Sigmoid colon (tissue), 4 donors: ENCODE data around the gene ABT1.

Source experiments
- CTCF ChIP-seq, 4 experiments: fragments of 450-650 bp in 3 of 4; fragments of 200-600 bp in 1 of 4; IDR thresholded peaks; one replicate each; pipeline ENCODE4 v1.5.1; 2016 to 2019; ENCODE audit warnings: antibody characterized with exemption in 4 of 4, mild to moderate bottlenecking in 3 of 4, moderate library complexity in 2 of 4
- EP300 ChIP-seq, 4 donors: sonication (generic); formaldehyde crosslinking; IDR thresholded peaks; one replicate each; pipeline ENCODE4 v1.6.1; 2017; ENCODE audit warnings: antibody characterized with exemption in 4 of 4
- POLR2AphosphoS5 ChIP-seq, 4 donors: sonication (generic); formaldehyde crosslinking; IDR thresholded peaks; one replicate each; pipeline ENCODE4 v1.6.1; 2017; ENCODE audit warnings: antibody characterized with exemption in 4 of 4

GRCh38 chr6:26592649-26593048 lies 4.1 kb upstream of the ABT1 start:
- TF ChIP-seq EP300 (IDR thresholded peaks at IDR 0.05) (no peak), CTCF (IDR thresholded peaks at IDR 0.05) (no peak), POLR2AphosphoS5 (IDR thresholded peaks at IDR 0.05) (no peak)
